HG03066 (cell line): ENCODE measurements around the gene CHST11.

ENCODE experiments used
- ATAC-seq: cut with Tn5 transposase; IDR thresholded peaks from one replicate; pipeline ENCODE4 v1.9.1; 2021; ENCODE audit warnings: low read depth; ENCODE audit not compliant: unreplicated experiment

CHST11 gene

DNA sequence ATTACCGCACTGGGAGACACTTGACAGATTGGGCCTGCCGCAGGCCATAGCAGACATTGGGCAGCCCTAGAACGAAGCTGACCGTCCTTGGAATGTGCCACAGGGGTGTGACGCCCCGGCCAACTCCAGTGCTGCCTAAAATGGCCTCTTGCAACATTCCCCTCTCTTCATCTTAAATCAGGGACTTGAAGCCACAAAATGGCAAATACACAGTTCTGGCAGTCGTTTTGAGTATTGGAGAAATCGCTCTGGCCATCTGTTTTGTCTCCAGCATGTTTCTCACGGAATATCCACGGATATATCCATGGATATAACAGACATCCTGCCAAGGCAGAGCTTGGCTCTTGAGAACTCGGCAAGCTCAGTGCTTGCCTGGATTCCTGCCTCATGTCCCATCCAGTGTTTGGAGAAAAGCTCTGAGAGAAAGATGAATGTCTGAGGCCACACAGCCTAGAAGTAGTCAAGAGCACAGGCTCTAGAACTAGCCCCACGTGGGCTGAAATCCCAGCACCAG, 158.4 kb downstream of the CHST11 start:
- no peak for ATAC-seq

DNA sequence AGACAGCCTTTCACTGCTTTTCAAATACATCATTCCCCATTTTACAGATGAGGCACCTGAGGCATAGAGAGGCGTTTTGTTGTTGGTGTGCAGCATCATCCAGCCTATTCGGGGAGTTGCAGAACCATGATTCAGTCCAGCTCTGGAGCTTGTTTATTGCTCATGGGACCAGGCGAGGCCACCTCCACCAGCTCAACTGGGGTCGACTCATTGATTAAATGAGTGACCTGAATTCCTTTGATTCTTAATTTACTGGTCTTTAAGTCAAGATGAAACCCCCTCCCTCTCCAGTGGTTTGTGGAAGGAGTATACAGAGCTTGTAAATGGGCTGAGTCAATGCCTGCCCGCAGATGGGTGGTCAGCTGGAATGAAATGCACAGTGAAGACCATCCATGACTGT, 161.9 kb downstream of the CHST11 start:
- no peak for ATAC-seq

DNA sequence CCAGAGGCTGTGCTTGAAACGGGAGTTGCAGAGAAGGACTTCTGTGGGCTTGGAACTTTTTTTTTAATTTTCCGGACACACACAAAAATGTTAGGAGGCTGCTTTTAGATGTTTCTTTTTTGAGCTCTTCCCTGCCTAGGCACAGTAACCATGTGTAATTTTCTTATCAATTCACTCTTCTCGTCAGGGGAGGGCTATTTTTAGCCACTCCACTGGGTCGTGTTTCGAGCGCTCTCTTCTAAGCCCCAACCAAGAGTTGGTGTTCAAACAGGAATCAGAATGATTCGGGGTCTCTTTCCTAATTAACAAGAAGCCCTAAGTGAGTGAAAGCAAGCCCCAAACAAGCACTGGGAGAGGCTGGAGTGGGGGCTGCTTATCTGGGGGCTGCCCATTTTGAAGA, 162.6 kb downstream of the CHST11 start:
- ATAC-seq = no peak

DNA sequence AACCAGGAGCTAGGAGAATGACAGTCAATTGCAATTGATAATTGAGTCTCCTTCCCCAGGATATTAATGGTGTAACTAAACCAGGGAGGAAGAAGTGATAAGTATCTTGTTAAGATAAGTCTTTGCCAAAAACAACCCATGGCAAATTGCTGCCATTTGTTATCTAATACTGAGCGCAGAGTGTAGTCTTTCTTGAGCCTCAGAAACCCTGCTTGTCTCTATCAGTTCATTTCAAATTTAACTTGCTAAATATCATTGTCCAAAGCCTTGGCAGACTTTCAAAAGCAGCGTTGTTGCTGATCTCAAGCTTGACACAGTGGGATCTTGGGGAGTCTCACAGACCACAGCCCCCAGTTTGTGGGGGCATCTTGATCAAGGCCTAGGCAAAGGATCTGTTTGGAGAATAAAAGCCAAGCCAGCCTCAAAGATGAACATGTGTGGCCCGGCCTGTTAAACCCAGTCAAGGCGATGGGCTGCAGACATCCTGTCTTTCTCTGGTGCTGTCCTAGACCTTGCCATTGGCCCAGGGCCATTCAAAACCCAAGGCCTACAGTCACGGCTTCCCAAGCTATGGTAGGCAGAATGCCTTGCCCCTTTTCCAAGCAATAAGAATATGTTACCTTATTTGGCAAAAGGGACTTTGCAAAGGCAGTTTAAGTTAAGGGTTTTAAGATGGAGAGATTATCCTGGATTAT, 164.2 kb downstream of the CHST11 start:
- ATAC-seq = no peak

DNA sequence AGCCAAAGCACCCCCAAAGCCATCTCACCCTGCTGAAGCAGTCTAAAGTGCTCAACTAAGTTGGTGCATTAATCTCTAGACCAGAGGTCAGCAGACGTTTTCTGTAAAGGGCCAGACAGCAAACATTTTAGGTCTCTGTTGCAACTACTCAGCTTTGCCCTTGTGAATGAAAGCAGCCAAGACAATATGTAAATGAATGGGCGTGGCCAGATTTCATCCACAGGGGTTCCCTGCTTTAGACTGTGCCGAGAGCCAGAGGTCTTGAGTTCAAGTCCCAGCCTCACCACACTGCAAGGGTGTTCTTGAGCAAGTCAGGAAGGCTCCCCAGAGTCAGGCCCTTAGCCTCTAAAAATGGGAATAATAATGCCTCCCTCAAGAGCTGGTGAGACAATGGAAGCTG, 166.2 kb downstream of the CHST11 start:
- ATAC-seq = no peak

DNA sequence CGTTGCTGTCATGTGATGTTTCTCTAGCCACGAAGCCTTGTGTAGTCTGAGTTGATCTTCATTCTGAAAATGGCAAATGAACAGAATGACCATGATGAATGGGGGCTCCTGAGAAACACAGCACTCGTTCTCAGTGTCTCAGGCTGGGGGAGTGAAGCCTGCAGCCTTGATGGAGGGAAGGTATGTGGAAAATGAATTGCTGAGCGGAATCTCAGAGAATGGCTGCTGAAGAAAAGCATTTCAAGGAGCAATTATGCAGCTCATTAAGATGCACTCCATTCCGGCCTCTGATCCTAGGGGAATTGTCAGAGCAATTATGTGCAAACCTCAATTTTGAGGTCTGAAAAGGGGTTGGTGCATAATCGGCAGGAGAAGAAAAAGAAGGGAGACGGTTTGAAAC, 167.1 kb downstream of the CHST11 start:
- ATAC-seq = no peak

DNA sequence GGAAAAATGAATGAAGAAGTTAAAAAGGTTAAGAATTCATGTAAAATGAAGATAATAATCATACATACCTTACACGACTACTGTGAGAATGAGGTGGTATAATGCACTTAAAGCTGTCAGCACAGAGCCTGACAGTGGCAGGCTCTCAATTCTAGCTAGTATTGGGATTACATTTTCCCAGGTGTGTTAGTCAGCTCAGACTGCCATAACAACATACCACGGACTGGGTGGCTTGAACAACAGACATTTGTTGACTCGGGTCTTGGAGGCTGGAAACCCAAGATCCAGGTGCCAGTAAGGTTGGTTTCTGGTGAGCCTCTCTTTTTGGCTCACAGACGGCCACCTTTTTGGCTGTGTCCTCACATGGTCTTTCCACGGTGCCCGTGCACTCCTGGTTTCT, 167.8 kb downstream of the CHST11 start:
- ATAC-seq = no peak

DNA sequence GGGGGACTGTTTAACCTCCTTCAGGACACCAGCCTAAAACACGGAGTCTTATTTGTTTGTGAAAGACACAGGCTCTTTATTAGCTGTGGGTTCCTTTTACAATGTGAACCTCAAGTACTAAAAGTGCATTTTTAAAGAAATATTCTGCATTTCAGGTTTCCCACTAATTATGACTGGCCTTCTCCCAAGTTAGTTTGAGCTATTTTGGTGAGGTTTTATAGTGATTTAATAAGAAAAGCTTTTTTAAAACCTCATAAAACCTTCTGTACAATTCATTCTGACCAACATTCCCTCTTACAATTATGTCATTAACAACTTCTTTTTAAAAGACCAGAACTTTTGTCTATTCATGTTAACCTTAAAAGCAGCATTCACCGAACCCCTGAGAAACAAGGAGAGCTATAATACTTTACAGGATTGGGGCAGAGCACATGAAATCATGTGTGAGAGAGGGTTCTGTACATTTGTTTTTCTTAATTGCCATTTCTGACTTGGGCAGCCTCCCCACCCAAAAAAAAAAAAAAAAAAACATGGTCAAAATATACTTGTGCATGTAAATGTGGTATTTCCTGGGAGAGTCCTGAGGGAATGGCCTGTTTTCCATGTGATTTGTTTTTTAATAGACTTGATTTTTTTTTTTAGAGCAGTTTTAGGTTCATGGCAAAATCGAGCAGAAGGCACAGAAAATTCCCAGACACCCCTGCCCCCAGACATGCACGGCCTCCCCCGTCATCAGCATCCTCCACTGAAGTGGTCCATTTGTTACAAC, 169.5 kb downstream of the CHST11 start:
- ATAC-seq = no peak

DNA sequence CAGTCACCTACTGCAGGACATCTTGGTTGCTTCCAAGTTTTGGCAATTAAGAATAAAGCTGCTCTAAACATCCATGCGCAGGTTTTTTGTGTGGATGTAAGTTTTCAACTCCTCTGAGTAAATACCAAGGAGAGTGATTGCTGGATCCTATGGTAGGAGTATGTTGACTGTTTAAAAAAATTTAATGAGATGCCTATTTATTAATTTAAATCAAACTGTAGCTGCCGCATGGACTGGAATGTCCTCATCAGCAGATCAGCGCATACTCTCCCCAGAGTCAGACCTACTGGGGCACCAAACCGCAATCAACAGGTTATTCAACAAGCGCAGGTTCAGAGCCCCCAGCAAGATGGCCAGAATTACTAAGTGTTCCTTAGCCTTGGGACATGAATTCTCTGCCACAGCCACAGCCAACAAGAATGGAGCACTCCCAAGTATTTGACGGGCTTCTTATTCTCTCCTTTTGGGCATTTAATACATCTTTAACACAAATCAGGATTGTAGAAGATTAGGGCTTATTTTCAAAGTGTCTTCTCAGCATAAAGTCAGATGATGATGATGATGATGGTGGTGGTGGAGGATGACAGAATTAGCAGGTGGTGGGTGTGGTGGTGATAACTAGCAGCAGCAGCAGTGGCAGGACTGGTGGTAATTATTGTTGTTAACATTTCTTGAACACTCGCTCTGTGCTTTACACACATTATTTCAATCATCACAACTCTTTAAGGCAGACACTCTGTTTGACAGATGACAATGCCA, 170.7 kb downstream of the CHST11 start:
- ATAC-seq = no peak

DNA sequence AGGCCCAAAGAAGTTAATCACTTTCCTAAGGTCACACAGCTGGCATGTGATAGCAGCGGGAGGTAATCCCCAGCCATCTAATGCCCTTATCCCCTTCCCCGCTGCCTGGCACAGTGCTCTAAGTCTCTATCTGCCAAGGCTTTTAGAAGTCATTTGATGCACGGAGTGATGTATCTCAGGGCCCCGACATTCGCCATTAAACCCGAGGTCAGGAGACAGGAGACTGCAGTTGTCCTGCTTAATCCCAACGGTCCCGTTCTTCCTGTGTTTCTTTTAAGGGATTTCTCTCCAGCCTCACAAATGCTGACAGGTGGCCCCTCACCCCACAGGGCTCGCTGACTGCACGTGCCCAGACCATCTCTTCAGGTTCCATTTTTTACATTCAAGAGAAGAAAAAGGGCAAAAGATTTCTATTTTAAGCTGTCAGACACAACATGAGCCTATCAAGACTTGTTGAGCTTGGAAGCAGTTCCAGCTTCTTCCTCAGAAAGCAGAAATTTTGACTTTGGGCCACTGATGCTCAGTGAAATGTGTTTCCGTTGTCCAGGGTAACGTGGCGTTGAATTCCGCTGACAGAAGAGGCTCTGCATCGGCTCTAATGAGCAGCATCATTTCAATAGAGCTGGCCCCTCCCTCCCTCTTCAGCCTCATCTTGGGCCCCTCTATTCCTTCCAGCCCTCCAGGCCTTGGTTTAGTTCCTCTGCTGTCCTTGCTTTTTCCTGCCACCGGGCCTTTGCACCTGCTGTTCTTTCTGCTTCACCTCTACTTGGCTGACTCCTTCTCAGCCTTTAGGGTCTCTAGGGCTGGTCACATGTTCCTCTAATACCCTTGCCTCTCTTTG, 171.5 kb downstream of the CHST11 start:
- no peak for ATAC-seq

DNA sequence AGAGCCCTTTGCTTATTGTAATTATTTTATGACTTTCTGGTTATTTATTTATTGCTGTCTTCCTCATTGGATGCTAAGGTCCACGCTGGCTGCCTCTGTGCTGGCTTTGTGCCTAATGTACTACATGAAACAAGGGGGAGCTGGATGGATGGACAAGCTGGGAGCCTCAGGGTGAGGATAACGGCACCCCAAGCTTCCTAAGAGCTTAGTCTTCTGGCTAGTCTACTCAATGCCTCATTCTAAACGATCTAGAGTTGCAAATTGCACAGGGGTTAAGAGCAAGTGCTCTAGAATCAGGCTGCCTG, 172.0 kb downstream of the CHST11 start:
- no peak for ATAC-seq

DNA sequence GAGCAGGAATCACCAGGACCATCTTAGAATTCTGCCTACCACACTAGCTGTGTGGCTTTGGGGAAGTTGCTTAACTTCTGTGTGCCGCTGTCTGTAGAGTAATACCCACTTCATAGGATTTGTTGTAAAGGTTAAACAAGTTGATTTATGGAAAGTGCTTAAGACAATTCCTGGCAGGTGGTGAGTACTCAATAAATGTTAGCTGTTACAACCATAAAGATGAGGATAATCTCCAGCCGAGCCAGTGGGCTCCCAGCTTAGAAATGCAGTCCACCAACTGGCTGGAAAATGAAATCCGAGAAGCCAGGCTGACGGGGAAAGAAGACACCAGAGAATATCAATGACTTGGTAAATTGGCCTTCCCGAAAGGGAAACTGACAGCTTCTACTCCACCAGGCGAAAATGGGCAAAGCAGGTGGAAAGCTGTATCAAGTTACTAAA, 173.5 kb downstream of the CHST11 start:
- ATAC-seq = no peak

DNA sequence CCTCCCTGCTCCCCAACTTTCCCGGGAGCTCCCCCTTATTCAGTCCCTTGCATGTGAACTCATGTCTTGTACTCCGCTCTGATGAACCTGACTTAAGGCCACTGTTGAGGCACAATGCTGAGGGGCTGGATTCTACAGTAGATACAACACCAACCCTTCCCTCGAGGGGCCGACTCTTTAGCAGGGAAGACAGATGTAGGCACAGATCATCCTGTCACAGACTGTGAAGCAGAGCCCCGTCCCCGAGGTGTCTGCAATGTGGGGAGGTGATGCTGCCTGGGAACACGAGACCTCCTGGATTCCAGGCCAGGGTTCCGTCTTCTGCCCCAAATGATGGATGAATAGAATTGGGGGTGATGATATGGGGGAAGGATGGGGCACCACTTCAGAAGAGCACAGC, 175.1 kb downstream of the CHST11 start:
- ATAC-seq = no peak

DNA sequence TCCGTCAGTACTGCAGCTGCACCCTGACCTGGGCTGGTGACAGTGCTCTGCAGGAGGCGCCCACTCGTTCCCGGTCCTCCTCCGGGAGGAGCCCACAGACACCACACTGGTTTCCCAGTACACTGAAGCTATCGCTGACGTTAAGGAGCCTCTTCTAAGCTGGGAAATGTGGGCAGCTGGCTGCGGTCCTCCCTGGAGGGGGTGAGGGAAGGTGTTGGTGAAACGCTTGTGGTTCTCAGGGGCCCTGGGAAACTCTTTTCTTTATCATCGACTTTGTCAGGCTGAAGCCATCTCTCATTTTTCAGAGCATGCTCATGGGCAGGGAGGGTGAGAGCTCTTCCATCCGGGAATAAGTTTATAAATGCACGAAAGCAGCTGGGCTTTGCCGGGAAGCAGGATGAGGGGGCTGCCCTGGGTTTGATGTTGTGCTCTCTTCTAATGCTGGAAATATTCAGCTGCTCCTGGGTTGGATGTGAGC, 176.0 kb downstream of the CHST11 start:
- ATAC-seq = no peak

DNA sequence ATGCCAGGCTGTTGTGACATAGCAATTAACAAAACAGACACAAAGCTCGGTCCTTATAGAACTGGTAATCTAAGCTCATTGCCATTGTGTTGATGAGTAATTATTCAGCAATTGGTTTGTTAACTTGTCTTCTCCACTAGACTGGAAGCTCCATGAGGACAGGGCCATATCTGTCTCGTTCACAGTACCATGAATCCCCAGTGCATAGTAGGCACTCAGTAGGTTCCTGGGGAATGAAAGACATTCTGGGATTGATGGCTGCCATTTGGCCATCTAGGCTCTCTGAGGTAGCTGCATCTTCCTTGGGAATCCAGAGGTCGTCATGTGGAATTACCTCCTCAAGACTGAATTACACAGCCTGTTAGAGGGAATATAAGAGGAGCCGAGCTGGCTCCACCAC, 177.3 kb downstream of the CHST11 start:
- ATAC-seq = no peak

DNA sequence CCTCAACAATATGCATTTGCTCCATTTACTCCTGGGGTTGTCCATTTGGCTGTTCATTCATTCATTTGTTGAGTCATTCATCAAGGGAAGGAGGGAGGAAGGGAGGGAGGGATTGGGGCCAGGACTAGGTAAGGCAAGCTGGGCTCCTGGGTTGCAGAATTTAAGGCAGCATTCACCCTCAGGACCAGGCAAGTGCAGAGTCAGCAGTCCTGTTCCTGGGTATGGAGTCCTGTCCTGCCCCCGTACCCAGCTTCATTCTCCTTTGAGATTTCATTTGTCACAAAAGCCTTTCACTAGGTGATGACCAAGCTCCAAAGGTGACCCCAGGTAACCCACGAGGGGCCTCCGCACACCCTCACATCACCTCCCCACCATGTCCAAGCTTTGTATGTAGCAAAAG, 178.1 kb downstream of the CHST11 start:
- ATAC-seq = no peak

DNA sequence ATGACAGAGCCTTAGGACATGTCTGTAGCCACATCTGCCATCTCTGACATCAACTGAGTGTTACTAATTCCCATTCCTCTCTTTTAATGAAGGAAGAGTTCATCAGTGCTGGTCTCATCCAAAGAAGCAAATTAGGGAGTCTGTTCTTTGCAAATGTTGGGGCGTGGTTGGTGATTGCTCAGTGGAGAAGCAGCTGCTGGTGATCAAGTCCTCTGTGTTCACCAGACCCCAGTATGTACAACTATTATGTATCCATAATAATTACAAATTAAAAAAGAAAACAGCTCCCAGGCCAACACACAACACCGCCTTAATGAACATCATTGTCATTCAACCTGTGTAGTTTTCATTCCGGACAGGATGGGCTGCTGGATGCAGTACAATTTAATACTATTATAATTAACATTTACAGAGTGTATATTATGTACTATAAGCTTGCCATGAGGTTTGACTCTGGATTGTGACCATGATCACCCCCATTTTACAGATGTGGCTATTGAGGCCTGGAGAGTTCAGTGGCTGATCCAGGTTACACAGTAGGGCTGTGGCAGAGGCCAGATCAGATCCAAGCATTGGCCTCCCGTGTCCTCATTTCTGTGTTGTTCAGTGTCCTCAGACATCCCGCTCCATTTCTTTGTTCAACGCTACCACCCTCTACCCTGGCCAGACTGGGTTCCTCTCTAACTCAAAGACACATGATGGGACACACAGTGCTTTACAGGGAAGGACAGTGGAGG, 179.0 kb downstream of the CHST11 start:
- no peak for ATAC-seq

DNA sequence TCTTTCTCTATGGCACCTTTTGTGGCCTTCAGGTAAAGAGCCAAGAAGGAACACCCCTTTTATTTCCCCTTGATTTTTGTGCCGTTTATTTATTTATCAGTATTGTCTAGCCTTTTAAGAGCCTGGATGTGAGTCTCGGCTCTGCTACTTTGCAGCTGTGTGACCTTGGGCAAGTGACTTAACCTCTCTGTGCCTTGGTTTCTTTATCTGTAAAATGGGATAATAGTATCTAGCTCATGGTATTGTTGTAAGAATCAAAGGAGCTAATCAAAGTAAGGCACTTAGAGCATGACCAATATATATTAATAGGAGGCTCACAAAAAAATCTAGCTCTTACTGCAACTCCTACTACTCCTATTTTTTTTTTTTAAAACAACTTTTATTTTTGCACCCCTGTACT, 179.7 kb downstream of the CHST11 start:
- no peak for ATAC-seq

DNA sequence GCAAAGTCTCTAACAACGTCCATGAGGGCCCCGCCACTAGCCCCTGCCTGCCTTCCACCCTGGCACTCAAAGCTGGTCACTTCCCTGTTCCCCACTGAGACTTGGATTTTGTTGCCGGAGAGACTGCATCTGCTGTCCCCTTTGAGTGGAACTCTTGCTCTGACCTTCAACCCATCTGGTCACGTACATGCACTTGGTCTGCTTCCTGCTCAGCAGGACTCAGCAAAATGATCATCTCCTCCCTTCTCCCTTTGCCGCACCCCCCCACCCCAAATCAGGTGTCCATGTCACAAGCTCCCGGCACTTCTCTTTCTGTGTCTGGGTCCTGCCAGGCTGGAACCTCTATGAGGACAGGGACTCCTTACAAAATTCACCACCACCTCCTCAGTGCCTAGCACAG, 180.9 kb downstream of the CHST11 start:
- ATAC-seq = no peak
